HG03457 (cell line): ENCODE measurements around the gene MYL5.
"Not testable (repeated sequence)": the region's sequence is repeated elsewhere in the genome, so short reads cannot be mapped to it uniquely, and the experiment has no call there.

ENCODE experiments used
- ATAC-seq: cut with Tn5 transposase; IDR thresholded peaks from one replicate; pipeline ENCODE4 v1.9.1; 2021; ENCODE audit warnings: moderate number of reproducible peaks; ENCODE audit not compliant: unreplicated experiment

The MYL5 gene

DNA sequence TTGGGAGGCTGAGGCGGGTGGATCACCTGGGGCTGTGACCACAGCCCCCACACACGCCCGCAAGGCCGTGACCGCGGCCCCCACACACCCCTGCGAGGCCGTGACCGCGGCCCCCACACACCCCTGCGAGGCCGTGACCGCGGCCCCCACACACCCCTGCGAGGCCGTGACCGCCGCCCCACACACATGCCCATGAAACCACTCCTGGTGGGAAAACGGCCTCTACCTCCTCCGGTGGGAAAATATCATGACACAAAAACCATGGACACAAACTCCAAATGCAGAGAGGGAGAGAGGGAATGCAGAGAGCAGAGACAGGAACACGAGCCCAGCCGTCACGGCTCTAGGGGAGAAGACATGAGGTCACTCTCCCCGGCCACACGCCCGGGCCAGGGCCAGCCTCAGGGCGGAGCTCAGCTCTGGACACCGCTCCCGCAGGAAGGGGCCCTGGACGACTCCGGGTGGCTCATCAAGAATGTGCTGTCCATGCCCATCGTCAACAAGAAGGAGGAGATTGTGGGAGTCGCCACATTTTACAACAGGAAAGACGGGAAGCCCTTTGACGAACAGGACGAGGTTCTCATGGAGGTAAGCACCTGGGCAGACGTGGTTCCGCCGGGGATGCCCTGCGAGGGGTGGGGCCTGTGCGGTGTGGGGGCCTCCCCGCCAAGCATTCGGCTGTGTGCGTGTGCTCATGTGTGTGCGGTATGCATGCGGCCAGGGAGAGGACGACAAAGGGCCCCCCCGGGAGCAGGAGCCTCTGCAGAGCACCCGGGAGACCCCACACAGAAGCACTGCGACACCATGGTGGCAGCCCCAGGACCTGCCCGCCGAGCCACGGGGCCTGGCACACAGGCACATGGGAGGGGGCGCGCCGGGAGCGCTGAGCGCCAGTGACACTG is 17.7 kb upstream of the MYL5 start:
- no peak for ATAC-seq

DNA sequence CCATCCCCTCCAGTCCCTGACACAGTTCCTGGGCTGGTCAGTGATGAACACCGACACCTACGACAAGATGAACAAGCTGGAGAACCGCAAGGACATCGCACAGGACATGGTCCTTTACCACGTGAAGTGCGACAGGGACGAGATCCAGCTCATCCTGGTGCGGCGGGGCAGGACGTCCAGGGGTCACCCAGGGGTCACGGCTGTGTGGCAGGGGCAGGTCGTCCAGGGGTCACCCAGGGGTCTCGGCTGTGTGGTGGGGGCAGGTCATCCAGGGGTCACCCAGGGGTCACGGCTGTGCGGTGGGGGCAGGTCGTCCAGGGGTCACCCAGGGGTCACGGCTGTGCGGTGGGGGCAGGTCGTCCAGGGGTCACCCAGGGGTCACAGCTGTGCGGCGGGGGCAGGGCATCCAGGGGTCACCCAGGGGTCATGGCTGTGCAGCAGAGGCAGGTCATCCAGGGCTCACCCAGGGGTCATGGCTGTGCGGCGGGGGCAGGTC is 17.0 kb upstream of the MYL5 start:
- ATAC-seq, result no peak

DNA sequence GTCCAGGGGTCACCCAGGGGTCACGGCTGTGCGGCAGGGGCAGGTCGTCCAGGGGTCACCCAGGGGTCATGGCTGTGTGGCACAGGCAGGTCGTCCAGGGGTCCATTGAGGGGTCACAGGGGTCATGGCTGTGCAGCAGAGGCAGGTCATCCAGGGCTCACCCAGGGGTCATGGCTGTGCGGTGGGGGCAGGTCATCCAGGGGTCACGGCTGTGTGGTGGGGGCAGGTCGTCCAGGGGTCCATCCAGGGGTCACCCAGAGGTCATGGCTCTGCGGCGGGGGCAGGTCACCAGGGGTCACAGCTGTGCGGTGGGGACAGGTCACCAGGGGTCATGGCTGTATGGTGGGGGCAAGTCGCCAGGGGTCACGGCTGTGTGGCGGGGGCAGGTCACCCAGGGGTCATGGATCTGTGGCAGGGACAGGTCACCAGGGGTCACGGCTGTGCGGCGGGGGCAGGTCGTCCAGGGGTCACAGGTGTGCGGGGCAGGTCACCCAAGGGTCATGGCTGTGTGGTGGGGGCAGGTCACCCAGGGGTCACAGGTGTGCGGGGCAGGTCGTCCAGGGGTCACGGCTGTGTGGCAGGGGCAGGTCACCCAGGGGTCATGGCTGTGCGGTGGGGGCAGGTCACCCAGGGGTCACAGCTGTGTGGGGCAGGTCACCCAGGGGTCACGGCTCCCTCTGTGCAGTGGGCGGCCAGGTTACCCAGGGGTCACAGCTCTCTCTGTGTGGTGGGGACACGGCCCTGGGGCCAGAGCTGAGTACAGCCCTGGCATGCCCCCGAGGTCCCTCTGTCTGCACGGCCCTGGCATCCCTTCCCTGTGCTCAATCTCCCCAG is 16.3 kb upstream of the MYL5 start:
- ATAC-seq, result no peak

GRCh38 chr4:658681-659667 is 15.4 kb upstream of the MYL5 start:
- ATAC-seq, result no peak

GRCh38 chr4:659851-660250 is 14.5 kb upstream of the MYL5 start:
- ATAC-seq, result no peak

DNA sequence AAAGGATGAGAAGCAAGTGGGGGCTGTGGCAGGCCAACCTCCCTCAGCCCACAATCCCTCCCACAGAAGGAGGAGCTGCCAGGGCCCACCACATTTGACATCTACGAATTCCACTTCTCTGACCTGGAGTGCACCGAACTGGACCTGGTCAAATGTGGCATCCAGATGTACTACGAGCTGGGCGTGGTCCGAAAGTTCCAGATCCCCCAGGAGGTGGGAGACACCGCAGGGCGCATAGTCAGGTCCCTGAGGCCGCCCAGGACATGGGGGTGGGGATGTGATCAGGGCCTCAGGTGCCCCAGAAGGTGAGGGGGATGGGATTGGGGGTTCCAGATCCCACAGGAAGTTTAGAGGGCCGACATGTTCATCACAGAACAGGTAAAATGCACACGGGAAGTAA is 13.9 kb upstream of the MYL5 start:
- no peak for ATAC-seq

DNA sequence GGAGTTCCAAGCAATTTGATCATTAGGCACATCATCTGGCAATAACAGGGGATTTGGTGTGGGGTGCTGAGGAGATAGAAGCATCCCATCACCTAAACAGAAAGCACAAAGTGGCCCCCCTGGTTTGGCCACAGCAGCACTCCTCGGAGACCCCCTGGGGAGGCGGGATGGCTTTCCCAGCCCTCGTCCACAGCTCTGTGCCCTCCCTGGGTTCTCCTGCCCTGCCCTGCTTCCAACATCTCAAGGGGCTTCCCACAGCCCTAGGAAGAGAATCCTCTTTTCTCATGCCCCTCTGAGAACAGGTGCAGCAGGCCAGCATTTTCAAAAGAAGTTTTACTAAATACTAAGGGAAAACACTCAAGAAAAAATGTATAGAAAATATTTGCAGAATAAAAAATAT is 13.1 kb upstream of the MYL5 start:
- ATAC-seq, result no peak

DNA sequence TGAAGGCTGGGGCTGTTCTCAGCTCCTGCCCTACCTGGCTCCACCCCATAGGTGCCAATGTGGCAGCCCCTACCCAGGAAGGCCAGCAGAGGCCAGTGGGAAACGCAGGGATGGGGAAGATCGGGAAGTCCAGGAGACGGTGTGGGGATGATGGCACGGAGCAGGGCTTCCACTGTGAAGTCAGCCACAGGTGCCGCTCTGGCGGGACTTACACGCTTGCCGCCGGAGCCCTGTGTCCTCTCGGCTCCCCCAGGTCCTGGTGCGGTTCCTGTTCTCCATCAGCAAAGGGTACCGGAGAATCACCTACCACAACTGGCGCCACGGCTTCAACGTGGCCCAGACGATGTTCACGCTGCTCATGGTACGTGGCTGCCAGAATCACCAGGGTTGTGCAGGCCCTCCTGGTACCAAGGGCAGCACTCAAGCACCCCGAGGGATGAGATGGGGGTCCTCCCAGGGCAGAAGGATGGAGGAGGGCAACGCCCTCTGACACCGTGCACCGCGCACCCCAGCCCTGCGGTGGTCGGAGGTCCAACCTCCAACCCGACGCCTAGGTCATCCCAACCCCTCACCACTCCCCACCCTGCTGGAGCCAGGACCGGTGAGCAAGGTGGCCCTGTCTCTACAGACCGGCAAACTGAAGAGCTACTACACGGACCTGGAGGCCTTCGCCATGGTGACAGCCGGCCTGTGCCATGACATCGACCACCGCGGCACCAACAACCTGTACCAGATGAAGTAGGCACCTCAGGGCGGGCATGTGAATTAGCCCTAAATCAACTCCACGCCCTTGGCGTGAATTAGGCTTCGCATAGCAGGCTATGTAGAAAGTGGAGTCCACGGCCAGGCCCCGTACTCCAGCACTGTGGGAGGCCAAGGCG is 12.2 kb upstream of the MYL5 start:
- ATAC-seq, result no peak

- ATAC-seq, result no peak
These were observed 11.3 kb upstream of the MYL5 start for GRCh38 chr4:663046-663437.

DNA sequence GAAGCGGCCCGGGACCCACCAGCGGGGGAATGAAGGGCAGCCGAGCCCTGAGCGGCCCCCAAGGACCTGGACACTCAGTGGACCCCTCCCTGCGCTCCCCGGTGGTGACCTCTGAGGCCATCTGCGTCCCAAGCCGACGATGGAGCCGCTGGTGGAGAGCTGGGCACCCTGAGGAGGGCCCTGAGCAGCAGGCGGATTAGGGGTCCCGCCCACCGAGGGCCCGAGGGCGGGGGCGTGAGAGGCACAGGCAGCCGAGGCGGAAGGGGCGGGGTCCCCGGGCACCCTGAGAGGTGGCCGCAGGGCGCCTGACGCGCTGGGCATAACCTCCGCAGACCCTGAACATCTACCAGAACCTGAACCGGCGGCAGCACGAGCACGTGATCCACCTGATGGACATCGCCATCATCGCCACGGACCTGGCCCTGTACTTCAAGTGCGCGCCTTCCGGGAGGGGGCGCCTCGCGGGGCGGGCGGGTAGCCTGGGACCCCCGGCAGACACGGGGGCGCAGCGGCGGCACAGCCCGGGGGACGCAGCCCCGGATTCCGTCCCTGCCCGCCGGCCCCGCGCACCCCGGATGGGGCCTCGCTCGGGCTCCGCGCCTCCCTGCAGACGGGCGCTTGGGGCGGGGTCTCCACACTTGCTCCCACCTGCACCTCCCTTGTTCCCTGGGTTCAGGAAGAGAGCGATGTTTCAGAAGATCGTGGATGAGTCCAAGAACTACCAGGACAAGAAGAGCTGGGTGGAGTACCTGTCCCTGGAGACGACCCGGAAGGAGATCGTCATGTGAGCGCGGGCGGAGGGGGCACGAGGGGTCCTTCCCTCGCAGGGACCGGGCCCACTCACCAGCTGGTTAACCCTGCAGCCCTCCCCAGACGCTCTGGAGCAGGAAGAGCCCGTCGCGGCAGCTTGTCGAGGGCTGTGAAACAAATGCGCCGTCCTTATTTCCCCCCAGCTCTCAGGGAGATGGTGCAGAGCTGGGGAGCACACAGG is 10.6 kb upstream of the MYL5 start:
- no peak for ATAC-seq

DNA sequence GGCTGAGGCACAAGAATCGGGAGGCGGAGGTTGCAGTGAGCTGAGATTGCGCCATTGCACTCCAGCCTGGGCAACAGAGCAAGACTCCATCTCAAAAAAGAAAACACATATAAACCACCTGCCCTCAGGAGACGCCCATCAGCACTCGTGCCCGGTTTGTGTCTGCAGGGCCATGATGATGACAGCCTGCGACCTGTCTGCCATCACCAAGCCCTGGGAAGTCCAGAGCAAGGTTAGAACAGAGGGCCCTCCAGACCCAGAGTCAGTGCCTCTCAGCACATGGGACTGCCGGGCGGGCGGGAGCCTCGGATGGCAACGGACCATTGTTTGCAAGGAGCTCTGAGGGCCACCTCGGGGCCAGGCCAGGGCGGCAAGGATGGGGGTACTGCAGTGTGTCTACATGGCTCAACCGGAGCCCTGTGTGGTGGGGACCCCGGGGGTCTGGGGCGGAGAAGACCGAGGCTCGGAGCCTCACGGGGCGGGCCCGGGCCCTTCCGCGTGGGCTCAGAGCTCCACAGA is 9.6 kb upstream of the MYL5 start:
- ATAC-seq, result no peak

DNA sequence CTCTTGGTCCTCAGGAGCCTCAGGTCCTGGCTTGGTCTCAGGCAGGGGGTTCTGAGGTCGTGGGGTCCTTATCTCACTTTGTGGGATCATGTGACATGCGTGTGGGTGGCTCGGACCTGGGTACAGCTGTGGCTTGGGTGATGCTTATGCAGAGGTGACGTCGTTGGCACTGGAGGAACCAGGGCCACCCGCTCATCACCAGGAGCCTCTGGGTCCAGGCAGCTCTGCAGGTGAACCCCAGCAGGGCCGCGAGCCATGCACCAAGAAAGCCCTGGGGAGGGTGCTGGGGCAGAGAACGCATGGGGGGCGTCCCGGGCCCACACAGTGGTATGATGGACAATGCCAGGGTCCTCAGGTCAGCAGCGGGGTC is 9.0 kb upstream of the MYL5 start:
- no peak for ATAC-seq

DNA sequence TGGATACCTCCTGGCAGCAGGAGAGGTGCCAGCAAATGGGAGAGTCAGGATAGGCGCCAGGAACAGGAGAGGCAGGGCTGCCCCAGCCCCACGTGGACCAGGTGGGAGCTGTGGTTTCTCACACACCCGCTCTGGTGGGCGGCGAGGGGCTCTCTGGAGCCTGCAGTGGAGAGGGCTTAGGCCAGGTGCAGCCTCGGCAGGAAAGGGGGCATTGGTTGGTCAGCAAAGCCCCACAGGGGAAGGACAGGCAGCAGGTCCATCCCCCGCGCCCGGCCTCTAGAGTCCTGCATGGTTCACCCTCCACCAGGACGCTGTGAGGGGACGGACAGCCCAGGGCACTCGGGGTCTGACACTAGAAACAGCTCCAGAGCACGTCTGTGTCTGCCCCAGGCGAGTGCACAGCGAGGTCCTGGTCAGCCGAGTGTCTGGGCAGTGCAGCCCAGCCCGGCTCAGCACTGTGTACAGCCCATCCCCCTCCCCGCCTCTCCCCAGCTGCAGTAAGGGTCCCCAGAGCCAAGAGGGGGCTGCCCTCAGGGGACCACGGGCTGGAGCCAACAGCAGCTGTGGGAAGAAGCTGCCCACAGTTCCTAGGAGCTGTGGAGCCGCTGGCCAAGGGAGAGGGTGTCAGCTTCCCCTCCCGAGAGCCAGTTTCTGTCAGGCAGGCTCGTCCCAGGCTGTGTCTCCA is 8.4 kb upstream of the MYL5 start:
- no peak for ATAC-seq

DNA sequence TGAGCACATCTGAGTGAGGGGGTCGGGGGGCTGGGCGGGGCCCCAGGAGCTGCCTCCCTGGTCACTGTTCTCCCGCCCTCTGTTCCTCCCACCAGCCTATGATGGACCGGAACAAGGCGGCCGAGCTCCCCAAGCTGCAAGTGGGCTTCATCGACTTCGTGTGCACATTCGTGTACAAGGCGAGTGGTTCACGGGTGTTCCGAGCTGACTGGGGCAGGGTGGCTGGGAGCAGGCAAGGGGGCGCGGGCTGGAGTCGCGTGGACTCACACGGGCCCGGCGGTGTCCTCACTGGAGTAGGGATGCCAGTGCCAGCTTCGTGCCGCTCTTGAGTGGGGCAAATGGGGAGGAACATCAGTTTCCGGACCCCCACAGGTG is 7.9 kb upstream of the MYL5 start:
- no peak for ATAC-seq

GRCh38 chr4:666822-667544 is 7.4 kb upstream of the MYL5 start:
- no peak for ATAC-seq

DNA sequence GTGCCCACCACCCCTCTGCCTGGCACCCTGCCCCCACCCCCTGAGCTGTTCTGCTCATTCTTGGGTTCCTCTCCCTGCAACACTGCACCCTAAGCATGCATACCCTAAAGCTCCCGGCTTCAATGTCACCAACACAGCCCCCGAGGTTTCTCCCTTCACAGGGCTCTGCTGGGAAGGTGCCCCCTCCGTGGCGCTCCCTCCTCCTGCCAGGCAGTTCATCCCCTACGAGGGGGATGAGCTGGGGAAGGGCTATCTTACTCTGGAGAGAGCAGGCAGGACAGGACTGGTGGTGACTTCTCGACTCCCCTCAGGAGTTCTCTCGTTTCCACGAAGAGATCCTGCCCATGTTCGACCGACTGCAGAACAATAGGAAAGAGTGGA is 6.8 kb upstream of the MYL5 start:
- no peak for ATAC-seq

DNA sequence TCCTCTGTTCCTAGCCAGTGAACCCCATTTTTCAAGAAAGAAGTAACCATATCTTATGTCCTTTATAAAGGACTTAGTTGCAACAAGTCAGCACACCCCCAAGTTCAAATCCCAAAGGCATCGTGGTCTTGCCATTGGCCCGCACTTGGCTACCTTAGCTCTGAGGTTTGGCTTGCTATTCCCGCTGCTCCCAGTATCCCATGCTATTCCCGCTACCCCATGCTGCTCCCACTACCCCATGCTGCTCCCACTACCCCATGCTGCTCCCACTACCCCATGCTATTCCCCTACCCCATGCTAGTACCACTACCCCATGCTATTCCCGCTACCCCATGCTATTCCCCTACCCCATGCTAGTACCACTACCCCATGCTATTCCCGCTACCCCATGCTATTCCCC is 6.1 kb upstream of the MYL5 start:
- not testable (repeated sequence) for ATAC-seq
